Stimulated activated CD4-positive, alpha-beta T cell treated with anti-CD3 and anti-CD28 coated beads, Interleukin-2, amount 100 ng/mL, for 24 hours (primary cell): ENCODE data around the gene TBC1D9B.
"Not testable (repeated sequence)": the region's sequence is repeated elsewhere in the genome, so short reads cannot be mapped to it uniquely, and the experiment has no call there.

Experiments
- DNase-seq, 2 donors: peaks; one replicate each; pipeline ENCODE4 v3.0.0-alpha.2; 2020

Gene TBC1D9B

GRCh38 chr5:179883163-179883562, 24.5 kb downstream of the TBC1D9B start:
- no peak for DNase-seq

DNA sequence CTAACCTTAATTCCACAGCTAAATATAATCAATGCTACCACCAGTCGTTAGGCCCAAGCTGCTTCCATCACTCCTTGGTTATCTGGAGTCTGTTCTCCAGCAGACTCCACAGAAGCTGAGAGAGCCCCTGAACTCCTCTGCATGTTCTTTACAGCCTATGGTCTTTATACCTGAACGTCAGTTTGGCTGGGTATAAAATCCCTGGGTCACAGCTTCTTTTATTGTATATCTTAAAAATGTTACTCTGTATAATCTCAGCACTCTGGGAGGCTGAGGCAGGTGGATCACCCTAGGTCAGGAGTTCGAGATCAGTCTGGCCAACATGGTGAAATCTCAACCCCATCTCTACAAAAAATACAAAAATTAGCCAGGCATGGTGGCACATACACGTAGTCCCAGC, 25.4 kb downstream of the TBC1D9B start:
- no peak for DNase-seq

DNA sequence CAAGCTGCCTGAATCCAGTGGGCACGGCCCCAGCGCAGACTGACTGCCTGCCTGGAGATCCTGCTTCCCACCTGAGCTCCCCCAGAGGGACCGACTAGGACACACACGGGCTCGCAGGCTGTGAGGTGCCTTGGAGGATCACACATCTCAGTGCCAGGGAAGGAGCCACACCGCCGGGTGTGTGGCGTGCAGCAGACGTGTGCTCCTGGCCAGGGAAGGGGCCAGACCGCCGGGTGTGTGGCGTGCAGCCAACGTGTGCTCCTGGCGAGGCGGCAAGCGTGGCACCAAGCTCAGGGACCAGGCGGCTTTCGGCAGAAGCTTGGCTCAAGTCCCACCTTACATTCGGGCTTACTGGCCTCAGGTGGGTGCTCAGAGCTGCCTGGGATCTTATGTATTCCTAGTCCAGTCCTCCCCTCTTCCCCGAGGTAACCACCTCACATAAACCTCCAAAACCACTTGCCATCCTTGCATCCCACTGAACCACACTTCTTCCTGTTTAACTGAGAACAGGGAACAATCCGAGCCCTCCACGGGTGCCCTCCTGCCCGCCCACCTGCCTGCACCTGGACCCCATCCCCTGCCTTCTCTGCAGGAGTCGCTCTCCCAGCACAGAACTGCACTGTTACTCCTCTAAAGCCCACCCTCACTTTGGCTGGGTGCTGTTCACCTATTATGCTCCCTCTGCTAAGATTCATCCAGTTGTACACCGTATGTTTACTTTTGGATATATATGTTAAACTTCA, 26.7 kb downstream of the TBC1D9B start:
- DNase-seq, result no peak

GRCh38 chr5:179880066-179880650, 27.5 kb downstream of the TBC1D9B start:
- DNase-seq, result no peak

DNA sequence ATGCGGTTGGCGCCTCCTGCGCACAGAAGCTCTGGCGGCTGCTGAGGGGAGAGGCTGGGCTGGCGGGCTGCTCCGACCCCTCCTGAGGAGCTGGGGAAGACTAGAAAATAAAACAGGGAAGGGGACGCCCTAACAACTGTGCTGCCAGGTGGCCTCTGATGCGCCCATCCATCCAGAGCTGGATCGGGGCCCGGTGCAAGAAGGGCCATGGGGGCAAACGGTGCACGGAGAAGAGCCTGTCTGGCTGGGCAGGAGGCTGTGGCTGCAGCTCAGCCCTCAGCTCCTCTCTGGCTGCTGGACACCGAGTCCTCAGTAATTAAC, 28.0 kb downstream of the TBC1D9B start:
- no peak for DNase-seq

DNA sequence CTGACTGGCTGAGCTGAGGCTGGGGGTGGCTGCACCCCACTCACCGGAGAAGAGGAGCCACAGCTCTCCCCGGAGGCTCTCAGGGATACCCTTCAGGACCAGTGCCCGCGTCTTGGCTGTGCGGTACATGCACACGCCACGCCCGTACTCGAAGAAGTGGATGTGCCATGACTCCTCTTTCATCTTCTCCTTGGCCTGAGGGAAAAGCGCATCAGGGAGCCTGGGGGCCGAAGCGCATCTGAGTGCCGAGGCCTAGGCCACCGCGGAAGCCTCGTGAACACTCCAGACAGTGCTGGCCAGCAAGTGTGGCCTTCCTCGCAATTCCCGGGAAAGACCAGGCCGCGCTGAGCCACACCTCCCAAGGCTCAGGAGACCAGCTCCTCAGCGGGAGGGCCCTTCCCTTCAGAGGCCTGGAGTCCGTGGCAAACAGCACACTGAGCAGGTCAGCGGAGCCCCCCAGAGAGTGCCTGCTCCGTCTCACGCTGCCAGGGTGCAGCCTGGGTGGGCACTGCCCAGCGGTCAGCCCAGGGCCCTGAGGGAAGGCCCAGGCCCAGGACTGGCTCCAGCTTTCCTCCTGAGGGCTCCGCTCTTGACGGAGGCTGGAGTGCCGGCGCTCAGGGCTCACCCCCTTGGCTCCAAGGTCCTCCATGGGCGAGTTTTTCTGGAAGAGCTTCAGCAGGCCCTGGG, 28.6 kb downstream of the TBC1D9B start:
- DNase-seq, result no peak

- DNase-seq, result no peak
Measured at GRCh38 chr5:179878222-179879002, 29.3 kb downstream of the TBC1D9B start.

DNA sequence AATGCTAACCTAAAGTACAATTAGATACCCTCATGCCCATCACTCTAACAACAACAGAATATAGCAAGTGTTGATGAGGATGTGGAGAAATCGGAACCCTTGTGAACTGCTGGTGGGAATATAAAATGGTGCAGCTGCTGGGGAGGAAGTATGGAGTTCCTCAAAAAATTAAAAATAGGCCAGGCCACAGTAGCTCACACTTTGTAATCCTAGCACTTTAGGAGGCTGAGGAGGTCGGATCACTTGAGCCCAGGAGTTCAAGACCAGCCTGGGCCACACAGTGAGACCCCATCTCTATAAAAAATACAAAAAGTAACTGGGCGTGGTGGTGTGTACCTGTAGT, 31.1 kb downstream of the TBC1D9B start:
- no peak for DNase-seq

GRCh38 chr5:179875741-179876609, 31.7 kb downstream of the TBC1D9B start:
- no peak for DNase-seq

GRCh38 chr5:179874536-179875292, 33.0 kb downstream of the TBC1D9B start:
- DNase-seq, result no peak

GRCh38 chr5:179874136-179874535, 33.6 kb downstream of the TBC1D9B start:
- DNase-seq, result no peak

- DNase-seq, result no peak
Measured at GRCh38 chr5:179873588-179874110, 34.0 kb downstream of the TBC1D9B start.

DNA sequence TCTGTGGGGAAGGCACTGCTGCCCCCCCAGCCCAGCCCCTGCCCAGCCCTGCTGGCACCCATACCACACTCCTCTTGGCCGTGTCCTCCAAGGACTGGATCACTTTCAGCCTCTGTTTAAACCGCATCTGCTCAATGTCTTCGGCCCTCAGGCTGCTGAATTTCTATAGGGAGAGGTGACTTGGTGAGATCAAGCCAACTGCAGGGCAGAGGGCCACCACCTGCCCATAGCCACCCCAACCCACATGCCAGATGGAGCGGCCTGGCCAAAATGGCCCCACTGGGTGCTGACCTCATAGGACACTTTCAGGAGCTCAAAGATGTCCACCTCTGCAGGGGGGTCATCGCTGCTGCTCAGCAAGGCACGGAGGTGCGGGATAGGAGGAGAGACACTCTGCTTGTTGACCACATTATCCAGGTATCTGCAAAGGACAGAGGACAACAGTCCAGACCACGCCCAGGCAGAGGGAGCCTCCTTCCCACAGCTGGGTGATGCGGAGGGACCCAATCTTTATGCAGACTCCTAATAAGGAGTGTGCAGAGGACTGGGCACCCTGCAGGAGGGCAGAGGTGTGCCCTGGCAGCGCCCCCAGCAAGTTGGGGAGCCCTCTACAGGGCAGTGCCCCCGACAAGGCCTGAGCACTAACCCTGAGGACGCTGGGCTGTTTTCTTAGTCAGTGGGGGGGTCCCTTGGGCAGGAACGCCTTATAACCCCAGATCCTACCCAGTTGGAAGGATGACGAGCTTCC, 34.7 kb downstream of the TBC1D9B start:
- DNase-seq, result no peak

GRCh38 chr5:179872055-179872827, 35.5 kb downstream of the TBC1D9B start:
- DNase-seq, result no peak

DNA sequence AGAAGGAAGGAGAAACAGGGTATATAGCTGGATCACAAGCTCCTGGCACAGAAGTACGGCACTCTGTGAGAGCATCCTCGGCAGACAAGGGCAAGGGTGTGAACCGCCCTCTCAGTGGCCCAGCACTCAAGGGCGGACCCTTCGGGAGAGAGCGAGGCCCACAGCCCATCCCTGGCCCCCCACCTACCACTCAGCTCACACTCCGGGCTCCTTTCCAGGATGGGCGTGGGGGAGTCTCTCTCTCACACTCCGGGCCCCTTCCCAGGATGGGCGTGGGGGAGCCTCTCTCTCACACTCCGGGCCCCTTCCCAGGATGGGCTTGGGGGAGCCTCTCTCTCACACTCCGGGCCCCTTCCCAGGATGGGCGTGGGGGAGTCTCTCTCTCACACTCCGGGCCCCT, 36.2 kb downstream of the TBC1D9B start:
- not testable (repeated sequence) for DNase-seq

DNA sequence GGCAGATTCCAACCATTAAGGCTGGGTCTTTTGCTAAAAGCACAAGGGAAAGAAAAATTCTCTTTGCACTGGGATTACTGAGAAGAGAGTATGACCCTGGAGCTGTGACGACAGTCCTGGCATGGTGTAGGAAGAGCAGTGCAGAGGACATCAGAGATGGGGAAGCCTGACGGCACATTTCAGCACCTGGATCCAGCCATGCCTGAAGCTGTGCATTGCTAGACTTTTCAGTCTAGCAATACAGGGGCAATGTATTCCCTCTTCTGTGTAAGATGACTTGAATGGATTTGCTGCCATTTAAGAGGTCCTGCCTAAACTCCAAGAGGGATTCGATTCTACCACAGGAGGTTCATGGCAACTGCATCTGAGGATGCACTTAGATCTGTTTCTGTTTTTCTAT, 36.7 kb downstream of the TBC1D9B start:
- no peak for DNase-seq

GRCh38 chr5:179870403-179870903, 37.2 kb downstream of the TBC1D9B start:
- peak in 1 of 2 donors; percentile 20 for DNase-seq

GRCh38 chr5:179869641-179870402, 37.9 kb downstream of the TBC1D9B start:
- DNase-seq, result no peak

- no peak for DNase-seq
Measured at GRCh38 chr5:179869101-179869500, 38.6 kb downstream of the TBC1D9B start.
